Measurements from ENCODE around the gene MACROD2.

Gene MACROD2

DNA sequence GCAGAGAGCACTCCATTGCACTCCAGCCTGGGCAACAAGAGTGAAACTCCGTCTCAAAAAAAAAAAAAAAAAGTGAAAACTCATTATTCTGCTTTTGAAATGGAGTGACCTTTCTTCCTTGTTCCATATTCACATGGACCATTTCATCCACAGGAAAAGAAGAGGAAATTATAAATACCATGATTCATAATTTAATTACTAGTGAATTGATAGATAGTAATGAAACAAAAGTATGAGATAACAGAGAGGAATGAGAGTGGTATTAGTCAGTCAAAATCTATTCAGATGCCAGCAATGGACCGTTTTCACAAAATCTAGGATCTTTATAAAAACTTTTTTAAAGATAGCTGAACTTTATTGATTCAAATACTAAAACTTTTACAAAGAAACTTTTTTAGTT lies 785.2 kb downstream of the MACROD2 start:
- ChIA-PET CTCF (interaction anchor here (0.7 kb wide), 1 partner anchor 1314 kb away, joined by 6 read pairs; no protein-coding TSS in a partner anchor), POLR2A (ENCODE audit: low non-redundant PET) (no interaction called here)
- TF ChIP-seq, protein P1, sequence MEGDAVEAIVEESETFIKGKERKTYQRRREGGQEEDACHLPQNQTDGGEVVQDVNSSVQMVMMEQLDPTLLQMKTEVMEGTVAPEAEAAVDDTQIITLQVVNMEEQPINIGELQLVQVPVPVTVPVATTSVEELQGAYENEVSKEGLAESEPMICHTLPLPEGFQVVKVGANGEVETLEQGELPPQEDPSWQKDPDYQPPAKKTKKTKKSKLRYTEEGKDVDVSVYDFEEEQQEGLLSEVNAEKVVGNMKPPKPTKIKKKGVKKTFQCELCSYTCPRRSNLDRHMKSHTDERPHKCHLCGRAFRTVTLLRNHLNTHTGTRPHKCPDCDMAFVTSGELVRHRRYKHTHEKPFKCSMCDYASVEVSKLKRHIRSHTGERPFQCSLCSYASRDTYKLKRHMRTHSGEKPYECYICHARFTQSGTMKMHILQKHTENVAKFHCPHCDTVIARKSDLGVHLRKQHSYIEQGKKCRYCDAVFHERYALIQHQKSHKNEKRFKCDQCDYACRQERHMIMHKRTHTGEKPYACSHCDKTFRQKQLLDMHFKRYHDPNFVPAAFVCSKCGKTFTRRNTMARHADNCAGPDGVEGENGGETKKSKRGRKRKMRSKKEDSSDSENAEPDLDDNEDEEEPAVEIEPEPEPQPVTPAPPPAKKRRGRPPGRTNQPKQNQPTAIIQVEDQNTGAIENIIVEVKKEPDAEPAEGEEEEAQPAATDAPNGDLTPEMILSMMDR (conservative IDR thresholded peaks at IDR 0.05; ENCODE audit: low read depth) = no peak

DNA sequence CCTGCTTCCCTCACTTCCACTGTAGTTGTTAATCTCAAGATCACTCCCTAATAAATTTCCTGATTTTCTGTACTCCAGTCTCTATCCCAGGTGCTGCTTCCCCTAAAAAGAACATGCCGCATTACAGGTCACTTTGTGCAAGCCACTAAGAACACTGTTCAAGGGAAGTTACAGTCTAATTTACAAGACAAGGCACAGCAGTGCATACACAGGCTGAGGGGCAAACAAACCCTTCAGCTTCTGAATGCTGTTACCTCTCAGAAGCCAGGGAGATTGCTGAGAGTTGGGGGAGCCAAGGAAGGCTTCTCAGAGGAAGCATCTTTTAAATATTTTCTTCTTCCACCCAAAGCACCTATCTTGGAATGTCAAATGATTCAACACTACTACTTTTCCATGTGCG lies 787.4 kb downstream of the MACROD2 start:
- TF ChIP-seq, protein P1 (conservative IDR thresholded peaks at IDR 0.05; ENCODE audit: low read depth) = no peak
- no peak for DNase-seq (ENCODE audit: low spot score)
- ChIA-PET POLR2A (ENCODE audit: low non-redundant PET) (no interaction called here), CTCF (no interaction called here)
- H3K27ac ChIP-seq = no peak overlapping the region

More for the DNA sequence above, 785.2 kb downstream of the MACROD2 start:
- no peak overlapping the region for H3K27ac ChIP-seq
- DNase-seq (ENCODE audit: low spot score) = no peak

DNA sequence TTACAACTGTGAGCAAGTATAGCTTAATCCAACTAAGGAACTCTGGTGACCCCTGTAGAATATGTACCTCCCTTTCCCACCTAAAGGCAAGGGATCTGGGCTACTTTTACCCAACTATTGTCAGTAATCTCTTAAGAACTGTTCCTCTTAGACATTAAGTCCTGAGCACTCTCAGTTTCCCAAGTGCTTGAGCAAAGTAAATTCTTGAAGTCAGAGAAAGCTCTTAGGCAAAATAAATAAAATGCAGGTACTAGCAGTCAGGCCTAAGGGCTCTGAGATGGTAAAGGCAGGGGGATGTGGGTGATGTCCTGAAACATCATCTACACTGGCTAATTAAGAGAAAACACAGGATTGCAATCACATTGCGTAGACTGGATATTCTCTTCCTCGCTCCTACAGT lies 788.5 kb downstream of the MACROD2 start:
- TF ChIP-seq, protein P1 (conservative IDR thresholded peaks at IDR 0.05; ENCODE audit: low read depth) = no peak
- no peak overlapping the region for H3K27ac ChIP-seq
- ChIA-PET CTCF (no interaction called here), POLR2A (ENCODE audit: low non-redundant PET) (no interaction called here)
- no peak for DNase-seq (ENCODE audit: low spot score)

DNA sequence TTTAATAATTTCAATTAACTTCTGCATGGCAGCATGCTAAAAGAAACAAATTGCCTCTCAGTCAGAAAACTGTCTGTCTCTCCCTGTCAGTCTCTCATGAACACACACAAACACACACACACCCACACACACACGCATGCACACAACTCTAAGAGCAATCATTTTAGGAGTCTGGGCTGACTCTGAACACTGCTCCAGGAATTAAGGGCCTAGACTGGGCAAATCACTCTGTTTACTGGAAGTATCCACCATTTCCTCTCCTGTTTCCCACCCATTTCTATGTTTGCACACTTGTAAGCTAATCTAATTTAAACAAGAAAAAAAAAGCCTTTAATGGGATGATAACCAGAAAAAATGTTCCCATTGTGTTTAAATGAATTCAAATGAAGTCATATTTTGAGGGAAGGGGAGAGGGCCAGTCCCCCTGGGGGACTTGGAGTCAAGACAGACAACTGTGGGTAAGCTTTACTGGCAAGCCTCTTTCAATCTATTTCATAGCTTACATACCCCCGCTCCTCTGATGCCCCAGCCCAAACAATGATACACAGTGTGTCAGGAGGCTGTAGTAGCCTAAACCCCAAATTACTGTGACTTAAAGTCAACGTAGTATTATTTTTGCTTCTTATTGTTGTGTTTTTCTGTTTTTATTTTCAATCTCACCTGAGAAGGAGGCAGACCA lies 789.9 kb downstream of the MACROD2 start:
- H3K27ac ChIP-seq = no peak overlapping the region
- CTCF ChIA-PET = interaction anchor here (0.7 to 1.2 kb wide), 2 partner anchors 16 to 448 kb away, joined by 3 to 5 read pairs; partner anchors contain the start of gene FLRT3
- no peak for DNase-seq (ENCODE audit: low spot score)
- POLR2A ChIA-PET (ENCODE audit: low non-redundant PET) = no interaction called here
- TF ChIP-seq, protein P1 (conservative IDR thresholded peaks at IDR 0.05; ENCODE audit: low read depth) = no peak

DNA sequence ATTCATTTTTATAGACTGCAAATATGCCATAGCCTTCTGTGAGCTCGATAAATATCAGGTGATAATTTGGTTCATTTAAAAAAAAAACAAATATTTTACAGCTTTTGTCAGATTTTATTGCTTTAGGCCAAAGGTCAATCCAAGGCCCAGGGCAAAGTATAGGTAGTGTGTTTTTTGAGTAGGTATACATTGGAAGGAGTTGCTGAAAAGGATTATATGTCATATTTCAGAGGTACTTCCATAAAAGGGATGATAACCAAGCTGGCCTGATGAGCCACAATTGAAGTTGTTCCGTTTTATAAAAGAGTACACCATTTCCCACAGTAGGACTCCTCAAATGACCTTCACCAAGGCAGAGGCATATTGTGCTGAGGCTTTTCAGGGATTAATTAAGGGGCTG lies 794.9 kb downstream of the MACROD2 start:
- POLR2A ChIA-PET (ENCODE audit: low non-redundant PET) = no interaction called here
- TF ChIP-seq, protein P1 (conservative IDR thresholded peaks at IDR 0.05; ENCODE audit: low read depth) = no peak
- CTCF ChIA-PET = no interaction called here
- no peak for DNase-seq (ENCODE audit: low spot score)
- no peak overlapping the region for H3K27ac ChIP-seq

DNA sequence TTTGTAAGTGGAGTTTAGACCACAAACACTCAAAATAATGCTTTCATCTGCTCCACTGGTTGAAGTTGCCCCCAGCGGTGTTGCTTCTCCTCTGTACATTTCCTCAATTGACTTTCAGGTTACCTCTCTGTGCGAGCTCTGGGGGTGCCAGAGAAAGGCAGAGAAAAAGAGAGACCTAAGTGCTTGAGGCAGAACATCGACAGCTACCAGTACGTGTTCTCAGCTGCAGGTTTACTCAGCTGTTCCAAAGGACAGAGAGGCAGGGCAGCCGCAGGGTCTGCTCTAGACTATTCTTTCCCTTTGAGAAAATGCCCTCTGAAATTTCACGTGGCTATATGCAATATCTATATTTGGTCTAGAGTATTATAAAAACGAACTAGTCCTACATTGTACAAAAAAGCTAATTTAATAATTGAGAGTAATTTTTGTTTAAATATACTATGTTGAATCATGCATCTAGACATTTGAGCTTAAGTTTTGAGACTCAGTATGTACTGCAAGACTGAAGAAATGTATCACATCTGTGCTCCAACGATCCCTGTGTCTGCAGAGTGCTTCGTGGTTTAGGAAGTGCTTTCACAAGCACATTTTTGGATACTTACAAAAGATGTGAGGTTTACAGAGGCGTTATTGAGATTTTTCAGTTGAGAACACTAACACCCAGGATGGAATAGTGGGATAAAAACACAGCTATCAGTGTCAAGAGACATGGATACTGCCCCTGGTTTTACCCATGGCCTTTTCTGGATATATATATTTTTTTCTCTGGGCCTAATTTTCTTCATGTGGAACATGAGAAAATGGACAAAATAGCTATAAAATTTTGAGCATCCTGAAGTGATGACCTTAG lies 795.7 kb downstream of the MACROD2 start:
- no peak overlapping the region for H3K27ac ChIP-seq
- CTCF ChIA-PET = no interaction called here
- TF ChIP-seq, protein P1 (conservative IDR thresholded peaks at IDR 0.05; ENCODE audit: low read depth) = no peak
- no peak for DNase-seq (ENCODE audit: low spot score)
- POLR2A ChIA-PET (ENCODE audit: low non-redundant PET) = no interaction called here
